CD4-positive, alpha-beta T cell treated with Interleukin-1 beta for 1 hour (primary cell): ENCODE measurements around the gene OLFM1.
"Not testable (repeated sequence)": the region's sequence is repeated elsewhere in the genome, so short reads cannot be mapped to it uniquely, and the experiment has no call there.

ENCODE experiments used
- DNase-seq, 2 donors: peaks; one replicate each; pipeline ENCODE4 v3.0.0-alpha.2; 2020 to 2022

Gene OLFM1

GRCh38 chr9:135061441-135061840, 26.0 kb upstream of the OLFM1 start:
- DNase-seq, result no peak

GRCh38 chr9:135062254-135062653, 25.2 kb upstream of the OLFM1 start:
- no peak for DNase-seq

- DNase-seq, result not testable (repeated sequence)
Observed at GRCh38 chr9:135063466-135063865, 24.0 kb upstream of the OLFM1 start.

GRCh38 chr9:135063888-135064287, 23.6 kb upstream of the OLFM1 start:
- DNase-seq, result not testable (repeated sequence)

GRCh38 chr9:135065151-135065550, 22.3 kb upstream of the OLFM1 start:
- DNase-seq, result no peak

GRCh38 chr9:135065804-135066203, 21.7 kb upstream of the OLFM1 start:
- no peak for DNase-seq

GRCh38 chr9:135066291-135066690, 21.2 kb upstream of the OLFM1 start:
- DNase-seq, result no peak

GRCh38 chr9:135067096-135067710, 20.3 kb upstream of the OLFM1 start:
- DNase-seq, result no peak

- no peak for DNase-seq
Observed at GRCh38 chr9:135068776-135069415, 18.6 kb upstream of the OLFM1 start.

- DNase-seq, result no peak
Observed at GRCh38 chr9:135069558-135070197, 17.8 kb upstream of the OLFM1 start.

- DNase-seq, result no peak
Observed at GRCh38 chr9:135070198-135070951, 17.1 kb upstream of the OLFM1 start.

- no peak for DNase-seq
Observed at GRCh38 chr9:135070964-135071735, 16.3 kb upstream of the OLFM1 start.

GRCh38 chr9:135073081-135073740, 14.3 kb upstream of the OLFM1 start:
- no peak for DNase-seq

GRCh38 chr9:135073741-135074305, 13.6 kb upstream of the OLFM1 start:
- no peak for DNase-seq

GRCh38 chr9:135074354-135075233, 12.9 kb upstream of the OLFM1 start:
- no peak for DNase-seq

- no peak for DNase-seq
Observed at GRCh38 chr9:135075234-135076142, 12.0 kb upstream of the OLFM1 start.

- no peak for DNase-seq
Observed at GRCh38 chr9:135076143-135076875, 11.2 kb upstream of the OLFM1 start.

GRCh38 chr9:135076876-135077430, 10.5 kb upstream of the OLFM1 start:
- no peak for DNase-seq
